ENCODE data around the gene COL4A2.

DNA sequence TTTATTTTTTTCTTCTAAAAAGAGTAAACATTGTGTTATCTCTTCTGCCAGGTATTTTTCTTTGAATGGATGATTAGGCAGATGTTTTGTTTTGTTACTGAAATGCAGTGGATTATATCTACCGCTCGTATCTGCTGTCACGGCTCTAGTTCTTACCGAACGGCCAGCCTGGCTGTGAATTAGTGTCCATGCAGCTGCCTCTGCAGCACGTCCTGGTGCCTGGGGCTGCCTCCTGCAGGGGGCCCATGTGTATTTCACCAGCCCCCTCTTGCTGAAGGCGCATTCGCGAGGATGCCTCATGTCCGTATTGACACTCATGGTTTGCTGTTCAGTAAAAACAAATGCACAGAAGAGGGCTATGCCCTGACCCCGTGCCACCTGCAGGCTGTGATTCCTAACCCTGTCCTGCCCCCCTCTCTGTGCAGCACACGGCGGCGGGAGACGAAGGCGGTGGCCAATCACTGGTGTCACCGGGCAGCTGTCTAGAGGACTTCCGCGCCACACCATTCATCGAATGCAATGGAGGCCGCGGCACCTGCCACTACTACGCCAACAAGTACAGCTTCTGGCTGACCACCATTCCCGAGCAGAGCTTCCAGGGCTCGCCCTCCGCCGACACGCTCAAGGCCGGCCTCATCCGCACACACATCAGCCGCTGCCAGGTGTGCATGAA lies 204.6 kb downstream of the COL4A2 start:
- TF ChIP-seq POLR2A (IDR thresholded peaks at IDR 0.05) (no peak), CTCF (IDR thresholded peaks at IDR 0.05) (no peak), POLR2AphosphoS5 (IDR thresholded peaks at IDR 0.05; ENCODE audit: insufficient read depth in 1 of 2, low read depth in 1 of 2) (no peak)

Measured in vagina (tissue), 2 donors.